HG02571 (cell line): Measurements from ENCODE around the gene OBSCN.
A peak's percentile ranks its signal among the peaks of the same experiment; 100 is the strongest.

Experiments
- ATAC-seq: cut with Tn5 transposase; IDR thresholded peaks from one replicate; pipeline ENCODE4 v1.9.1; 2021; ENCODE audit warnings: mild to moderate bottlenecking, moderate library complexity; ENCODE audit not compliant: unreplicated experiment

The OBSCN gene

GRCh38 chr1:228394571-228395394, 186.9 kb downstream of the OBSCN start:
- ATAC-seq, result no peak

GRCh38 chr1:228396770-228397662, 189.2 kb downstream of the OBSCN start:
- no peak for ATAC-seq

- no peak for ATAC-seq
These were observed 190.1 kb downstream of the OBSCN start for GRCh38 chr1:228397966-228398365.

- ATAC-seq, result no peak
These were observed 191.1 kb downstream of the OBSCN start for GRCh38 chr1:228398741-228399461.

GRCh38 chr1:228399531-228400236, 191.8 kb downstream of the OBSCN start:
- no peak for ATAC-seq

GRCh38 chr1:228400237-228400651, 192.4 kb downstream of the OBSCN start:
- no peak for ATAC-seq

GRCh38 chr1:228400692-228401454, 193.0 kb downstream of the OBSCN start:
- no peak for ATAC-seq

GRCh38 chr1:228401782-228402640, 194.2 kb downstream of the OBSCN start:
- no peak for ATAC-seq

- no peak for ATAC-seq
These were observed 194.8 kb downstream of the OBSCN start for GRCh38 chr1:228402641-228403025.

GRCh38 chr1:228403231-228403631, 195.4 kb downstream of the OBSCN start:
- ATAC-seq, result no peak

- ATAC-seq, result no peak
These were observed 196.4 kb downstream of the OBSCN start for GRCh38 chr1:228404107-228404720.

GRCh38 chr1:228405200-228405978, 197.5 kb downstream of the OBSCN start:
- ATAC-seq, result no peak

GRCh38 chr1:228405979-228406228, 198.1 kb downstream of the OBSCN start:
- peak; percentile 25 for ATAC-seq

- no peak for ATAC-seq
These were observed 199.5 kb downstream of the OBSCN start for GRCh38 chr1:228407106-228408040.

- ATAC-seq, result no peak
These were observed 200.4 kb downstream of the OBSCN start for GRCh38 chr1:228408041-228408868.
